Measurements from ENCODE around the gene C19orf18. TPM values are rescaled to one million over a fixed set of nuclear protein-coding genes. Genes with fewer than 3 reads are reported as not detected.
A peak's percentile ranks its signal among the peaks of the same experiment; 100 is the strongest.

The C19orf18 gene
- polyA plus RNA-seq, 1 experiment = 0.27 TPM

- TF ChIP-seq, protein P1, sequence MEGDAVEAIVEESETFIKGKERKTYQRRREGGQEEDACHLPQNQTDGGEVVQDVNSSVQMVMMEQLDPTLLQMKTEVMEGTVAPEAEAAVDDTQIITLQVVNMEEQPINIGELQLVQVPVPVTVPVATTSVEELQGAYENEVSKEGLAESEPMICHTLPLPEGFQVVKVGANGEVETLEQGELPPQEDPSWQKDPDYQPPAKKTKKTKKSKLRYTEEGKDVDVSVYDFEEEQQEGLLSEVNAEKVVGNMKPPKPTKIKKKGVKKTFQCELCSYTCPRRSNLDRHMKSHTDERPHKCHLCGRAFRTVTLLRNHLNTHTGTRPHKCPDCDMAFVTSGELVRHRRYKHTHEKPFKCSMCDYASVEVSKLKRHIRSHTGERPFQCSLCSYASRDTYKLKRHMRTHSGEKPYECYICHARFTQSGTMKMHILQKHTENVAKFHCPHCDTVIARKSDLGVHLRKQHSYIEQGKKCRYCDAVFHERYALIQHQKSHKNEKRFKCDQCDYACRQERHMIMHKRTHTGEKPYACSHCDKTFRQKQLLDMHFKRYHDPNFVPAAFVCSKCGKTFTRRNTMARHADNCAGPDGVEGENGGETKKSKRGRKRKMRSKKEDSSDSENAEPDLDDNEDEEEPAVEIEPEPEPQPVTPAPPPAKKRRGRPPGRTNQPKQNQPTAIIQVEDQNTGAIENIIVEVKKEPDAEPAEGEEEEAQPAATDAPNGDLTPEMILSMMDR (IDR thresholded peaks at IDR 0.05; ENCODE audit: low read depth, low read length) = no peak
- DNase-seq (ENCODE audit: low read depth, low spot score) = no peak
These were observed 29.0 kb upstream of the C19orf18 start for GRCh38 chr19:58003174-58003828.

DNA sequence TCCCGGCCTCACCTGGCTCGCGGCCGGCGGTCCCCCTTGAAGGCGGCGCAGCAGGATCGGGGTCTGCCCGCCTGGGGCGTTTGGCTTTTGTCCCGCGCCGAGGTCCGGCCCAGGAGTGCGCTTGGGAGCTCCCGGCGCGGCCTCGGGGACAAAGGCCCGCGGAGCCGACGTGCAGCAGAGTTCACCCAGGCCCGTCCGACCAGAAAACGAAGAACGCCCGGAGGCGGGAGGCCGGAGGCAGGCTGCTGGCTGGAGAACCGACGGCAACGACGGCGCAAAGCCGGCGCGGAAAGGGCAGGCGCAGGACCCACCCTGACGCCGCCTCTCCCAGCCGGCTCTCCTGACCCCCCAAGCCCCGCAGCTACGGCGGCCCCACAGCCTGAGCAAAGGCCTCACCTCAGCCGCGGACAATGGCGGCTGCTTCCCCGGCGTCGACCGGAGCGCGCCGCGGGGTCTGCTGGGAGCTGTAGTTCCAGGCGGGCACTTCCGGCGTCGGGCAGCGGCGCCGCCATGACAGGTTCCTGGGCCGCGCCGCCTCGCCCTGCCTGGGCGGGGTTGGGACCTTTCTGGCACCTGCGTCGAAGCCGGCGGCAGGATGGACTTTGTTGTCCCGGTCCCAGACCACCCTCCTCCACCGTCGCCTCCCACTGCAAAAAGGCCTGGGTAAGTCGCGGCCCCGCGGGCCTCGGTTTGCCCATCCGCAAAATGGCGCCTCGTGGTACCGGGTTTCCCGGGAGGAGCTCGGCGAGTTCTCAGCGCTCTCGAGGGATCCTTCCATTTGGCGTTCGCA lies 28.2 kb upstream of the C19orf18 start, which contains the start of gene ZNF606:
TSS of gene ZNF606 (minus strand) at position 437 of the 790 bp plus-strand sequence. CDS start 1,501 bp downstream, outside the sequence.
- no peaks in the 10 kb centered on the region for H3K27me3 ChIP-seq (ENCODE audit: control insufficient read depth, insufficient read depth, low read length)
- peak within 1 kb of the TSS; percentile 92 for H3K4me3 ChIP-seq (ENCODE audit: low read depth, low read length)
- peak within 1 kb of the TSS; percentile 65 for H3K27ac ChIP-seq (ENCODE audit: low read depth, low read length)
- peak; percentile 44 for DNase-seq (ENCODE audit: low read depth, low spot score)
- H3K9me3 ChIP-seq (ENCODE audit: control insufficient read depth, insufficient read depth, low read length) = peaks cover 80% of the 10 kb centered on the region
- ChIA-PET CTCF (no interaction called here), POLR2A (interaction anchor here (0.7 to 1.7 kb wide), 6 partner anchors 17 to 276 kb away, joined by 3 to 11 read pairs (median 4); partner anchors contain the start of genes ZNF135, ZNF274, ZNF329 and ZNF8)
- TF ChIP-seq, protein P1 (IDR thresholded peaks at IDR 0.05; ENCODE audit: low read depth, low read length) = no peak

More at GRCh38 chr19:58003174-58003828, 29.0 kb upstream of the C19orf18 start:
- H3K27me3 ChIP-seq (ENCODE audit: control insufficient read depth, insufficient read depth, low read length) = no peaks in the 10 kb centered on the region
- H3K27ac ChIP-seq (ENCODE audit: low read depth, low read length) = peak overlapping the region; percentile 47
- CTCF ChIA-PET = no interaction called here
- POLR2A ChIA-PET = interaction anchor here (1.0 to 1.7 kb wide), 4 partner anchors 56 to 275 kb away, joined by 3 to 11 read pairs (median 4); partner anchors contain the start of genes ZNF135, ZNF329 and ZNF8
- peak overlapping the region; percentile 92 for H3K4me3 ChIP-seq (ENCODE audit: low read depth, low read length)
- H3K9me3 ChIP-seq (ENCODE audit: control insufficient read depth, insufficient read depth, low read length) = peaks cover 87% of the 10 kb centered on the region

DNA sequence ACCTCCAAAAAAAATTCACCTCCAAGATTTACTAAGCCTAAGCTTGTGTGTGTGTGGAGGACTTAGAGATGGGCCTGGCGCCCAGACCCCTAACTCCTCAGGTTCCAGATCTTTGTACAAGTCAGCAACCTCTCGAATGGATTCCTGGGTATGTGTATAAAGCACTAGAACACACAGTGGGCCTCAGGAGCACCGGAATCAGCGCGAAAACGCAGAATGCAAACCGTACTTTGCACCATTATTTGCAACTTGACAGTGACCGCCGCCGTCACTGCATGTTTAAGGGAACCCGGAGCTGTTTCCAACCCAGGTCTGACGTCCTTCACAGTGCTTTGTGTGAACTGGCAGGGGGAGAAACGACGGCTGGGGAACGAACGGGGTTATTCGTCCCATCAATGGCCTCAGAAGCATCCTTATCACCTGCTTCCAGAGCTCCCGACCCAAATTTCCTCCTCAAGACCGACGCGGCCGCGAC lies 27.6 kb upstream of the C19orf18 start:
- H3K27ac ChIP-seq (ENCODE audit: low read depth, low read length) = peak overlapping the region; percentile 65
- POLR2A ChIA-PET = interaction anchor here (0.6 to 1.7 kb wide), 6 partner anchors 10 to 181 kb away, joined by 3 to 11 read pairs (median 6); partner anchors contain the start of genes ZNF135, ZNF274 and ZNF329
- CTCF ChIA-PET = no interaction called here
- no peak for DNase-seq (ENCODE audit: low read depth, low spot score)
- TF ChIP-seq, protein P1 (IDR thresholded peaks at IDR 0.05; ENCODE audit: low read depth, low read length) = no peak
- H3K9me3 ChIP-seq (ENCODE audit: control insufficient read depth, insufficient read depth, low read length) = peaks cover 74% of the 10 kb centered on the region
- H3K27me3 ChIP-seq (ENCODE audit: control insufficient read depth, insufficient read depth, low read length) = no peaks in the 10 kb centered on the region
- H3K4me3 ChIP-seq (ENCODE audit: low read depth, low read length) = peak overlapping the region; percentile 92

- H3K9me3 ChIP-seq (ENCODE audit: control insufficient read depth, insufficient read depth, low read length) = peaks cover 72% of the 10 kb centered on the region
- TF ChIP-seq, protein P1 (IDR thresholded peaks at IDR 0.05; ENCODE audit: low read depth, low read length) = no peak
- no peak overlapping the region for H3K27ac ChIP-seq (ENCODE audit: low read depth, low read length)
- H3K27me3 ChIP-seq (ENCODE audit: control insufficient read depth, insufficient read depth, low read length) = no peaks in the 10 kb centered on the region
- POLR2A ChIA-PET = interaction anchor here (0.5 kb wide), 1 partner anchor 1406 kb away, joined by 7 read pairs; the partner anchor contains the start of gene ZNF71
- CTCF ChIA-PET = no interaction called here
- DNase-seq (ENCODE audit: low read depth, low spot score) = no peak
- H3K4me3 ChIP-seq (ENCODE audit: low read depth, low read length) = no peak overlapping the region
These were observed 26.3 kb upstream of the C19orf18 start for GRCh38 chr19:58000677-58001076.

Measured in AG04450 (cell line).